HEK293 (cell line): ENCODE results near the gene MAGOH.
A peak's percentile ranks its signal among the peaks of the same experiment; 100 is the strongest.

ENCODE experiments used
- CTCF ChIA-PET: fragments of 350-600 bp; formaldehyde crosslinking; extraction: SDS; loops from one replicate; lab custom pipeline; 2021; ENCODE audit warnings: antibody characterized with exemption; lab: Yijun Ruan, JAX
- POLR2A ChIA-PET: fragments of 300-600 bp; formaldehyde crosslinking; extraction: SDS; loops from one replicate; lab custom pipeline; 2020; ENCODE audit warnings: antibody characterized with exemption, inconsistent platforms; lab: Yijun Ruan, JAX
- H3K27ac ChIP-seq: fragments of 200-500 bp; sonication (Bioruptor generic); 2 replicates; pipeline ENCODE4 v1.5.1; 2014; ENCODE audit warnings: low read depth, low read length, control low read depth, inconsistent platforms; ENCODE audit errors: extremely low read depth
- H3K36me3 ChIP-seq, 2 experiments: fragments of 200-500 bp in 1 of 2; sonication (Bioruptor generic) in 1 of 2; 1 replicate in 1 of 2; 2 replicates in 1 of 2; pipeline ENCODE4 v1.5.1; 2014 to 2017; ENCODE audit warnings: inconsistent platforms in 2 of 2, low read length in 2 of 2; ENCODE audit not compliant: control insufficient read depth in 2 of 2, insufficient read depth in 1 of 2
- H3K4me1 ChIP-seq: fragments of 200-500 bp; sonication (Bioruptor generic); 2 replicates; pipeline ENCODE4 v1.5.1; 2014; ENCODE audit warnings: mild to moderate bottlenecking, low read length, inconsistent platforms; ENCODE audit not compliant: control insufficient read depth, insufficient read depth
- H3K4me3 ChIP-seq: 2 replicates; pipeline ENCODE4 v1.5.1; 2011; ENCODE audit warnings: low read depth, mild to moderate bottlenecking, control low read depth, low read length, moderate library complexity
- H3K9me3 ChIP-seq: fragments of 200-500 bp; sonication (Bioruptor generic); 2 replicates; pipeline ENCODE4 v1.5.1; 2014; ENCODE audit warnings: low read depth, low read length, inconsistent platforms; ENCODE audit not compliant: control insufficient read depth, insufficient read depth
- GLI4 ChIP-seq: fragments of 450-650 bp; formaldehyde crosslinking; IDR thresholded peaks from 2 replicates; pipeline ENCODE4 v1.5.1; 2016; ENCODE audit warnings: missing biosample characterization, missing genetic modification characterization
- KLF1 ChIP-seq: fragments of 450-650 bp; formaldehyde crosslinking; IDR thresholded peaks from 2 replicates; pipeline ENCODE4 v1.5.1; 2016; ENCODE audit warnings: missing biosample characterization, missing genetic modification characterization
- PRDM10 ChIP-seq: fragments of 450-650 bp; formaldehyde crosslinking; IDR thresholded peaks from 2 replicates; pipeline ENCODE4 v1.5.1; 2016; ENCODE audit warnings: missing biosample characterization, missing genetic modification characterization
- TSHZ1 ChIP-seq: fragments of 450-650 bp; formaldehyde crosslinking; IDR thresholded peaks from 2 replicates; pipeline ENCODE4 v1.5.1; 2016; ENCODE audit warnings: missing biosample characterization, missing genetic modification characterization, borderline replicate concordance
- ZBTB6 ChIP-seq: fragments of 450-650 bp; formaldehyde crosslinking; IDR thresholded peaks from 2 replicates; pipeline ENCODE4 v1.5.1; 2017; ENCODE audit warnings: missing biosample characterization, missing genetic modification characterization
- ZBTB8A ChIP-seq: fragments of 450-650 bp; formaldehyde crosslinking; IDR thresholded peaks from 2 replicates; pipeline ENCODE4 v1.5.1; 2016; ENCODE audit warnings: missing biosample characterization, missing genetic modification characterization
- ZIC2 ChIP-seq: fragments of 450-650 bp; formaldehyde crosslinking; IDR thresholded peaks from 2 replicates; pipeline ENCODE4 v1.5.1; 2016; ENCODE audit warnings: missing biosample characterization, missing genetic modification characterization
- ZNF121 ChIP-seq: fragments of 450-650 bp; formaldehyde crosslinking; IDR thresholded peaks from 2 replicates; pipeline ENCODE4 v1.5.1; 2016; ENCODE audit warnings: missing biosample characterization, missing genetic modification characterization
- ZNF280D ChIP-seq: fragments of 450-650 bp; formaldehyde crosslinking; IDR thresholded peaks from 2 replicates; pipeline ENCODE4 v1.5.1; 2016; ENCODE audit warnings: missing biosample characterization, missing genetic modification characterization
- ZNF423 ChIP-seq: fragments of 450-650 bp; formaldehyde crosslinking; IDR thresholded peaks from 2 replicates; pipeline ENCODE4 v1.5.1; 2016; ENCODE audit warnings: missing biosample characterization, missing genetic modification characterization
- ZNF623 ChIP-seq: fragments of 450-650 bp; formaldehyde crosslinking; IDR thresholded peaks from 2 replicates; pipeline ENCODE4 v1.5.1; 2016; ENCODE audit warnings: missing biosample characterization, missing genetic modification characterization
- ZNF624 ChIP-seq: fragments of 450-650 bp; formaldehyde crosslinking; IDR thresholded peaks from 2 replicates; pipeline ENCODE4 v1.5.1; 2017; ENCODE audit warnings: missing biosample characterization, missing genetic modification characterization
- ZNF776 ChIP-seq: fragments of 450-650 bp; formaldehyde crosslinking; IDR thresholded peaks from 2 replicates; pipeline ENCODE4 v1.5.0; 2017; ENCODE audit warnings: missing biosample characterization, missing genetic modification characterization, borderline replicate concordance

Gene MAGOH

GRCh38 chr1:53281133-53281532, 42.8 kb upstream of the MAGOH start:
- Histone ChIP-seq H3K36me3 (peaks cover 0 to 12% of the 10 kb centered on the region in 2 experiments; a peak in 1 of 3 replicates), H3K4me1 (no peaks in the 10 kb centered on the region)
- TF ChIP-seq ZIC2, result peak; percentile 39; the same call in 1 of the 2 replicates
- TF ChIP-seq ZNF423, result no peak
- TF ChIP-seq KLF1 (tag by site-specific recombination), result no peak
- TF ChIP-seq, all 188 proteins: peak for 1
- CTCF ChIA-PET, result interaction anchor here (0.7 to 4.7 kb wide), 2 partner anchors 112 to 380 kb away, joined by 3 to 172 read pairs; no protein-coding TSS in a partner anchor
- Histone ChIP-seq H3K4me3 (no peak overlapping the region), H3K9me3 (no peaks in the 10 kb centered on the region), H3K27ac (no peak overlapping the region)
- POLR2A ChIA-PET, result no interaction called here

- Histone ChIP-seq H3K27ac (no peak overlapping the region), H3K9me3 (no peaks in the 10 kb centered on the region), H3K36me3 (peaks cover 0 to 12% of the 10 kb centered on the region in 2 experiments; a peak in 1 of 3 replicates), H3K4me3 (no peak overlapping the region), H3K4me1 (no peaks in the 10 kb centered on the region)
- TF ChIP-seq PRDM10 (tag by site-specific recombination) (no peak), ZNF624 (tag by site-specific recombination) (no peak)
- ChIA-PET POLR2A (no interaction called here), CTCF (interaction anchor here (0.5 to 4.7 kb wide), 2 partner anchors 112 to 1340 kb away, joined by 3 to 172 read pairs; no protein-coding TSS in a partner anchor)
Measured at GRCh38 chr1:53280496-53280895, 42.2 kb upstream of the MAGOH start.

- no peak overlapping the region for H3K27ac ChIP-seq
- peaks cover 0 to 5% of the 10 kb centered on the region in 2 experiments; a peak in 1 of 3 replicates for H3K36me3 ChIP-seq
- H3K9me3 ChIP-seq, result no peaks in the 10 kb centered on the region
- H3K4me1 ChIP-seq, result no peaks in the 10 kb centered on the region
- TF ChIP-seq TSHZ1 (tag by site-specific recombination) (no peak), ZBTB6 (tag by site-specific recombination) (no peak), ZNF280D (tag by site-specific recombination) (no peak), ZBTB8A (tag by site-specific recombination) (no peak), ZNF623 (no peak), GLI4 (tag by site-specific recombination) (no peak), ZNF776 (tag by site-specific recombination) (no peak), ZNF121 (tag by site-specific recombination) (no peak)
- CTCF ChIA-PET, result interaction anchor here (0.5 to 4.7 kb wide), 8 partner anchors 11 to 175 kb away, joined by 3 to 172 read pairs (median 18); no protein-coding TSS in a partner anchor
- POLR2A ChIA-PET, result interaction anchor here (1.1 kb wide), 1 partner anchor 114 kb away, joined by 3 read pairs; no protein-coding TSS in a partner anchor
- no peak overlapping the region for H3K4me3 ChIP-seq
Measured at GRCh38 chr1:53279296-53280200, 41.2 kb upstream of the MAGOH start.
